ENCODE data around the gene RCL1.
A peak's percentile ranks its signal among the peaks of the same experiment; 100 is the strongest.

The RCL1 gene

DNA sequence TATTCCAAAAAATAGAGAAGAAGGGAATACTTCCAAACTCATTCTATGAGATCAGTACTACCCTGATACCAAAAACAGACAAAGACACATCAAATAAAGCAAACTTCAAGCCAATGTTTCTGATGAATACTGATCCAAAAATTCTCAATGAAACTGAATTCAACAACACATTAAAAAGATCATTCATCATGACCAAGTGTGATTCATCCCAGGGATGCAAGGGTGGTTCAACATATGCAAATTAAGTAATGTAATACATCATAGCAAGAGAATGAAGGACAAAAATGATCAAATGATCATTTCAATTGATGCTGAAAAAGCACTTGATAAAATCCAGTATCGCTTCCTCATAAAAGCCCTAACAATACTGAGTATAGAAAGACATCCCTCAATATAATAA, 4.9 kb upstream of the RCL1 start:
- ATAC-seq, result no peak
- TF ChIP-seq GLIS3 (CRISPR knock-in tag; IDR thresholded peaks at IDR 0.05) (no peak), TCF4 (CRISPR knock-in tag; IDR thresholded peaks at IDR 0.05; ENCODE audit: borderline replicate concordance) (no peak), SNAI2 (CRISPR knock-in tag; IDR thresholded peaks at IDR 0.05) (no peak), ZNF8 (CRISPR knock-in tag; IDR thresholded peaks at IDR 0.05) (no peak), ARNTL (CRISPR knock-in tag; IDR thresholded peaks at IDR 0.05; ENCODE audit: borderline replicate concordance, low read depth) (no peak), TOX (CRISPR knock-in tag; IDR thresholded peaks at IDR 0.05; ENCODE audit: borderline replicate concordance) (no peak), BACH2 (CRISPR knock-in tag; IDR thresholded peaks at IDR 0.05; ENCODE audit: borderline replicate concordance) (no peak), CSDC2 (CRISPR knock-in tag; IDR thresholded peaks at IDR 0.05) (no peak), ESRRG (CRISPR knock-in tag; IDR thresholded peaks at IDR 0.05) (no peak)

DNA sequence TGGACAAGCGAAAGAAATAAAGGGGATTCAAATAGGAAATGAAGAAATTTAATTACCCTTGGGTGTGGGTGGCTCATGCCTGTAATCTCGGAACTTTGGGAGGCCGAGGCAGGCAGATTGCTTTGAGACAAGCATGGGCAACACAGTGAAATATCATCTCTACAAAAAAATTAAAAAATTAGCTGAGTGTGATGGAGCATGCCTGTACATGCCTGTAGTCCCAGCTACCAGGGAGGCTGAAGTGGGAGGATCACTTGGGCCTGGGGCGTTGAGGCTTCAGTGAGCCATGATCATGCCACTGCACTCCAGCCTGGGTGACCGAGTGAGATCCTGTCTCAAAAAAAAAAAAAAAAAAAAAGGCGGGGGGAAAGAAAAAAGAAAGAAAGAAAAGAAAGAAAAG, 4.0 kb upstream of the RCL1 start:
- no peak for ATAC-seq
- no peak for TF ChIP-seq ZNF70 (CRISPR knock-in tag; IDR thresholded peaks at IDR 0.05)
- no peak for TF ChIP-seq ZC3H10 (CRISPR knock-in tag; IDR thresholded peaks at IDR 0.05)
- no peak for TF ChIP-seq OSR1 (CRISPR knock-in tag; IDR thresholded peaks at IDR 0.05)
- TF ChIP-seq ZNF8 (CRISPR knock-in tag; IDR thresholded peaks at IDR 0.05), result no peak
- no peak for TF ChIP-seq CREB5 (CRISPR knock-in tag; IDR thresholded peaks at IDR 0.05; ENCODE audit: low read depth)
- no peak for TF ChIP-seq GLIS3 (CRISPR knock-in tag; IDR thresholded peaks at IDR 0.05)
- TF ChIP-seq ZNF565 (CRISPR knock-in tag; conservative IDR thresholded peaks at IDR 0.05; ENCODE audit: low read depth), result no peak
- no peak for TF ChIP-seq POU6F1 (CRISPR knock-in tag; IDR thresholded peaks at IDR 0.05; ENCODE audit: borderline replicate concordance, low read depth)
- no peak for TF ChIP-seq BACH2 (CRISPR knock-in tag; IDR thresholded peaks at IDR 0.05; ENCODE audit: borderline replicate concordance)
- TF ChIP-seq ZFP3 (CRISPR knock-in tag; IDR thresholded peaks at IDR 0.05), result no peak
- TF ChIP-seq ESRRG (CRISPR knock-in tag; IDR thresholded peaks at IDR 0.05), result no peak
- TF ChIP-seq PPARA (CRISPR knock-in tag; IDR thresholded peaks at IDR 0.05; ENCODE audit: borderline replicate concordance), result no peak
- TF ChIP-seq RARB (CRISPR knock-in tag; IDR thresholded peaks at IDR 0.05), result no peak
- no peak for TF ChIP-seq CSDC2 (CRISPR knock-in tag; IDR thresholded peaks at IDR 0.05)
- TF ChIP-seq, protein P1, sequence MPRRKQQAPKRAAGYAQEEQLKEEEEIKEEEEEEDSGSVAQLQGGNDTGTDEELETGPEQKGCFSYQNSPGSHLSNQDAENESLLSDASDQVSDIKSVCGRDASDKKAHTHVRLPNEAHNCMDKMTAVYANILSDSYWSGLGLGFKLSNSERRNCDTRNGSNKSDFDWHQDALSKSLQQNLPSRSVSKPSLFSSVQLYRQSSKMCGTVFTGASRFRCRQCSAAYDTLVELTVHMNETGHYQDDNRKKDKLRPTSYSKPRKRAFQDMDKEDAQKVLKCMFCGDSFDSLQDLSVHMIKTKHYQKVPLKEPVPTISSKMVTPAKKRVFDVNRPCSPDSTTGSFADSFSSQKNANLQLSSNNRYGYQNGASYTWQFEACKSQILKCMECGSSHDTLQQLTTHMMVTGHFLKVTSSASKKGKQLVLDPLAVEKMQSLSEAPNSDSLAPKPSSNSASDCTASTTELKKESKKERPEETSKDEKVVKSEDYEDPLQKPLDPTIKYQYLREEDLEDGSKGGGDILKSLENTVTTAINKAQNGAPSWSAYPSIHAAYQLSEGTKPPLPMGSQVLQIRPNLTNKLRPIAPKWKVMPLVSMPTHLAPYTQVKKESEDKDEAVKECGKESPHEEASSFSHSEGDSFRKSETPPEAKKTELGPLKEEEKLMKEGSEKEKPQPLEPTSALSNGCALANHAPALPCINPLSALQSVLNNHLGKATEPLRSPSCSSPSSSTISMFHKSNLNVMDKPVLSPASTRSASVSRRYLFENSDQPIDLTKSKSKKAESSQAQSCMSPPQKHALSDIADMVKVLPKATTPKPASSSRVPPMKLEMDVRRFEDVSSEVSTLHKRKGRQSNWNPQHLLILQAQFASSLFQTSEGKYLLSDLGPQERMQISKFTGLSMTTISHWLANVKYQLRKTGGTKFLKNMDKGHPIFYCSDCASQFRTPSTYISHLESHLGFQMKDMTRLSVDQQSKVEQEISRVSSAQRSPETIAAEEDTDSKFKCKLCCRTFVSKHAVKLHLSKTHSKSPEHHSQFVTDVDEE (CRISPR knock-in tag; IDR thresholded peaks at IDR 0.05), result no peak
- TF ChIP-seq TCF4 (CRISPR knock-in tag; IDR thresholded peaks at IDR 0.05; ENCODE audit: borderline replicate concordance), result no peak
- TF ChIP-seq ISL1 (CRISPR knock-in tag; IDR thresholded peaks at IDR 0.05), result no peak
- TF ChIP-seq TOX (CRISPR knock-in tag; IDR thresholded peaks at IDR 0.05; ENCODE audit: borderline replicate concordance), result no peak

DNA sequence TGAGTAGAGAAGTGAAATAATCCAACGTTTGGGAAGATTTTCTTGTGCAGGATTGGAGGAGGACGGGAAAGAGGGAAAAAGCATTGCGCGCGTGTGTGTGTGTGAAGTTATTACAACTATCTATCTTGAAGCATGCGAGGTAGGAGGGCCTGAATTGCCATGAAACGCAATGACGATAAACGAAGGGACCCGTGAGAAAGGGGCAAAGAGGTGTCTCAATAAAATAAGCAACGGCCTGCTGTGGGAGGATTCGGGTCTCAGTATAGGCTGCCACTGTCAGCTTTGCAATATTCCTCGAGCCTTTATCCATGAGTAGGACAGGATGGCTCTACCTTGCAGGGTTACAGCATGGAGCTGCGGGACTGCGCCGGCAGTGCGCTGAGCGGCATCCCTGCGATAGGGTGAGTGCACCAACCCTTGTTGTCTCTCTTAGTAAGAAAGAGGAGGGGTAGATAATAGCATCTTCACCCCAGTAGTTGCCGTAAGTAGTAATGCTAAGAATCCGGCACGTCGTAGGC, 631 bp upstream of the RCL1 start:
- TF ChIP-seq RARB (CRISPR knock-in tag; IDR thresholded peaks at IDR 0.05), result no peak
- no peak for TF ChIP-seq SNAI2 (CRISPR knock-in tag; IDR thresholded peaks at IDR 0.05)
- TF ChIP-seq ESRRG (CRISPR knock-in tag; IDR thresholded peaks at IDR 0.05), result no peak
- TF ChIP-seq CSRNP3 (CRISPR knock-in tag; IDR thresholded peaks at IDR 0.05), result no peak
- TF ChIP-seq BACH2 (CRISPR knock-in tag; IDR thresholded peaks at IDR 0.05; ENCODE audit: borderline replicate concordance), result no peak
- TF ChIP-seq GLIS3 (CRISPR knock-in tag; IDR thresholded peaks at IDR 0.05), result no peak
- TF ChIP-seq ZNF565 (CRISPR knock-in tag; conservative IDR thresholded peaks at IDR 0.05; ENCODE audit: low read depth), result no peak
- no peak for TF ChIP-seq POU6F1 (CRISPR knock-in tag; IDR thresholded peaks at IDR 0.05; ENCODE audit: borderline replicate concordance, low read depth)
- no peak for TF ChIP-seq ARNTL (CRISPR knock-in tag; IDR thresholded peaks at IDR 0.05; ENCODE audit: borderline replicate concordance, low read depth)
- TF ChIP-seq ZFP3 (CRISPR knock-in tag; IDR thresholded peaks at IDR 0.05), result no peak
- TF ChIP-seq ZNF70 (CRISPR knock-in tag; IDR thresholded peaks at IDR 0.05), result no peak
- TF ChIP-seq PPARA (CRISPR knock-in tag; IDR thresholded peaks at IDR 0.05; ENCODE audit: borderline replicate concordance), result no peak
- no peak for TF ChIP-seq CSDC2 (CRISPR knock-in tag; IDR thresholded peaks at IDR 0.05)
- no peak for TF ChIP-seq ZNF8 (CRISPR knock-in tag; IDR thresholded peaks at IDR 0.05)
- peak; percentile 72 for ATAC-seq
